Activated naive CD4-positive, alpha-beta T cell treated with anti-CD3 and anti-CD28 coated beads, Interleukin-2, amount 50 U/mL, for 72 hours (primary cell): ENCODE data around the gene BANP. TPM values are rescaled to one million over a fixed set of nuclear protein-coding genes. Genes with fewer than 3 reads are reported as not detected.
"Not testable (repeated sequence)": the region's sequence is repeated elsewhere in the genome, so short reads cannot be mapped to it uniquely, and the experiment has no call there.

ENCODE experiments used
- ATAC-seq, 2 donors: fragments of 150-1000 bp; cut with Tn5 transposase; 2 replicates each; pipeline ENCODE4 v1.10.0; 2021; ENCODE audit warnings: mild to moderate bottlenecking in 2 of 2, moderate library complexity in 2 of 2
- DNase-seq, 2 donors: peaks; one replicate each; pipeline ENCODE4 v3.0.0; 2021 to 2022; ENCODE audit warnings: low spot score in 2 of 2
- H3K27ac Mint-ChIP-seq, 2 donors: one replicate each; pipeline ENCODE4 v1.8.0; 2022; ENCODE audit warnings: mild to moderate bottlenecking in 2 of 2, mixed read lengths in 2 of 2
- H3K36me3 Mint-ChIP-seq, 2 donors: one replicate each; pipeline ENCODE4 v1.8.0; 2022; ENCODE audit warnings: mixed read lengths in 2 of 2
- H3K9me3 Mint-ChIP-seq, 2 donors: one replicate each; pipeline ENCODE4 v1.8.0; 2022; ENCODE audit warnings: mixed read lengths in 2 of 2
- total RNA-seq, 2 donors: library from RNA; stranded (reverse); gene quantifications; one replicate each; pipeline ENCODE4 v1.2.3, GENCODE V29; 2022

BANP gene
- total RNA-seq, 2 donors from 2014 or later: 44.6 to 46.8 TPM

DNA sequence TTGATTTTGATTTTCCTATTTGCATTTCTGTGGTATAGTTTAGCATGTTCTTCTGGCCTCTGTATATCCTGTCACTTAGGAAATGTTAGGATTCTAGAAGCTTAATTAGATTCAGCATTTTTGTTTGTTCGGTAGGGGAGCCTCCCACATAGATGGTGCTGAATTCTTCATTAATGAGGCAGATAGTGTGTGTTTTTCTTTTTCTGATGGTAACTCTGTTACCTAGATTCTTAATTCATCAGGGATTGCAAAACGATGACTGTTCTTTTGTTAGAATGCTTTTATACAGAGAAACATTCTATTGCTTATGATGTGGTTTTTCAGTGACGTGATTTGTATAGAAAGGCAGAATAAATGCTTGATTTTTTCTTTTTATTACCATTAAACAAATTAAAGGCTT, 19.0 kb downstream of the BANP start:
- H3K36me3 Mint-ChIP-seq: peaks cover 23 to 46% of the 10 kb centered on the region in 2 donors
- H3K9me3 Mint-ChIP-seq: peaks cover 10 to 24% of the 10 kb centered on the region in 2 donors
- no peak for ATAC-seq
- H3K27ac Mint-ChIP-seq: no peak overlapping the region
- DNase-seq: no peak

GRCh38 chr16:87971933-87972332, 20.7 kb downstream of the BANP start:
- peaks cover 10 to 24% of the 10 kb centered on the region in 2 donors for H3K9me3 Mint-ChIP-seq
- peaks cover 23 to 46% of the 10 kb centered on the region in 2 donors for H3K36me3 Mint-ChIP-seq
- no peak overlapping the region for H3K27ac Mint-ChIP-seq
- ATAC-seq (no peak), DNase-seq (no peak)

DNA sequence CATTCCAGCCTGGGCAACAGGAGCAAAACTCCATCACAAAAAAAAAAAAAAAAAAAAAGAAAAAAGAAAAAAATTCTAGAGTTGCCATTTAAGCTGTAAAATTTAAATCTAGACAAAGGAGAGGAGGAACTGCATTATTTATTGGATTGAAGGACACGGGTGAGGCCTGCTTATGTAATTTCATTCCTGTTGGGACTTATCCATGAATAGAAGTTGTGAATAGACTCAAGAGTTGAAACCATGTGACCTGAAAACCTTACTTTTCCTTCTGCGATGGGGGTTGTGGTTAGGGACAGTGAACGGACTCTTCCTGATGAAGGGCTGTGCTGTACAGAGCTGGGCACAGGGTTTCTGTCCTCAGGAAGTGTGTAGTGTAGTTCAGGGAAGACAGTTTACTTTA, 22.5 kb downstream of the BANP start:
- Mint-ChIP-seq H3K9me3 (peaks cover 10 to 24% of the 10 kb centered on the region in 2 donors), H3K36me3 (peaks cover 23 to 49% of the 10 kb centered on the region in 2 donors), H3K27ac (peak overlapping the region in 1 of 2 donors; percentile 34)
- ATAC-seq (no peak), DNase-seq (no peak)

DNA sequence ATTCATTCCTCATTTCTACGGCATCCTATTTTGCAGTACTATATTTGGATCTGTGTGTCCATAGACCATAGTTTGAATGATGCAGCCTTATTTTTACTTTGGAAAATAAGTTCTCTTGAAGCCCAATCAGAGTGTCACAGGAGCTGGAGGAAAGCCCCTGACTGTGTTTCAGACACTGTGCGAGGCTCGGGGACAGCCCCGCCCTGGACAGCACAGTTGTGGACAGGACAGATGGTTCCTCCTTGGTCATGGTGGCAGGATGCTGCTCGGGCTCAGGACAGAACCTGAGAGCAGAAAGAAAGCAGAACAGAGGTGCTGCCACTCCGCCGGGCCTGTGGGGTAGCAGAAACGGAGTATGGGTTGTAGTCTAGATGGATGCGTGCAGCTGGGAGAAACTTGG, 22.9 kb downstream of the BANP start:
- peaks cover 10 to 24% of the 10 kb centered on the region in 2 donors for H3K9me3 Mint-ChIP-seq
- DNase-seq (peak in 1 of 2 donors; percentile 4), ATAC-seq (peak in 1 of 2 donors; percentile 56)
- peaks cover 23 to 51% of the 10 kb centered on the region in 2 donors for H3K36me3 Mint-ChIP-seq
- H3K27ac Mint-ChIP-seq: peak overlapping the region in 1 of 2 donors; percentile 70

- ATAC-seq (no peak), DNase-seq (no peak)
- H3K36me3 Mint-ChIP-seq: peaks cover 19 to 54% of the 10 kb centered on the region in 2 donors
- no peak overlapping the region for H3K27ac Mint-ChIP-seq
- H3K9me3 Mint-ChIP-seq: peaks cover 2 to 15% of the 10 kb centered on the region in 2 donors
These were observed 25.4 kb downstream of the BANP start for GRCh38 chr16:87976665-87977064.

GRCh38 chr16:87978127-87978526, 26.9 kb downstream of the BANP start:
- Mint-ChIP-seq H3K27ac (peak overlapping the region in 1 of 2 donors; percentile 30), H3K9me3 (peaks cover 0 to 3% of the 10 kb centered on the region in 2 donors), H3K36me3 (peaks cover 10 to 54% of the 10 kb centered on the region in 2 donors)
- DNase-seq: no peak
- peak; percentile 34 to 61 for ATAC-seq

GRCh38 chr16:87979352-87979751, 28.1 kb downstream of the BANP start:
- H3K27ac Mint-ChIP-seq: peak overlapping the region in 1 of 2 donors; percentile 22
- ATAC-seq: no peak
- peaks cover 0 to 3% of the 10 kb centered on the region in 2 donors for H3K9me3 Mint-ChIP-seq
- DNase-seq: no peak
- H3K36me3 Mint-ChIP-seq: peaks cover 10 to 56% of the 10 kb centered on the region in 2 donors

GRCh38 chr16:87979911-87980630, 28.8 kb downstream of the BANP start:
- Mint-ChIP-seq H3K36me3 (peaks cover 15 to 60% of the 10 kb centered on the region in 2 donors), H3K27ac (peak overlapping the region in 1 of 2 donors; percentile 5)
- H3K9me3 Mint-ChIP-seq, ATAC-seq, DNase-seq: not testable (repeated sequence)

GRCh38 chr16:87981376-87981775, 30.1 kb downstream of the BANP start:
- peaks cover 15 to 61% of the 10 kb centered on the region in 2 donors for H3K36me3 Mint-ChIP-seq
- ATAC-seq (peak; percentile 63 to 82), DNase-seq (peak in 1 of 2 donors; percentile 52)
- peak overlapping the region; percentile 2 to 81 for H3K27ac Mint-ChIP-seq
- not testable (repeated sequence) for H3K9me3 Mint-ChIP-seq

DNA sequence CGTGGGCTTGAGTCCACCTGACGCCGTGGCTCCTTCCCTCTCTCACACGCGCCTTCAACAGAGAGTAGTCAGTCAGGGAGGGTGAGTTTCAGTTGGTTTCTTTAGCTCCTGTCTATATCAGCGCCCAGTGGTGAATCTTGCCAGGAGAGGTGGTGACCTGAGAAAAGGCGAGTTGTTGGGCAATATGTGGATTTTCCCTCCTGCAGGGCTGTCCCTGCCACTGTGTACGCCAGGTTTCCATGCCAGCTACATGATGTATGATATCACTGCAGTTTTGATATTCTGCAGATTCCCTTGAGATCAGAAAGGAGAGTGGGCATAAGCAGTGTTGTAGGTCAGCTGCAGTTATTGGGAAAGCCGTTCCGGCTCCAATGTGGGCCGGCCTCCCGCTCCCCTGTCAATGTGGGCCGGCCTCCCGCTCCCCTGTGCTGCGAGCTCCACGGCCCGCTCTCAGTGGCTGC, 31.4 kb downstream of the BANP start:
- peak overlapping the region in 1 of 2 donors; percentile 81 for H3K27ac Mint-ChIP-seq
- H3K36me3 Mint-ChIP-seq: peaks cover 15 to 61% of the 10 kb centered on the region in 2 donors
- peaks cover 0 to 3% of the 10 kb centered on the region in 2 donors for H3K9me3 Mint-ChIP-seq
- DNase-seq (no peak), ATAC-seq (peak in 1 of 2 donors; percentile 44)

DNA sequence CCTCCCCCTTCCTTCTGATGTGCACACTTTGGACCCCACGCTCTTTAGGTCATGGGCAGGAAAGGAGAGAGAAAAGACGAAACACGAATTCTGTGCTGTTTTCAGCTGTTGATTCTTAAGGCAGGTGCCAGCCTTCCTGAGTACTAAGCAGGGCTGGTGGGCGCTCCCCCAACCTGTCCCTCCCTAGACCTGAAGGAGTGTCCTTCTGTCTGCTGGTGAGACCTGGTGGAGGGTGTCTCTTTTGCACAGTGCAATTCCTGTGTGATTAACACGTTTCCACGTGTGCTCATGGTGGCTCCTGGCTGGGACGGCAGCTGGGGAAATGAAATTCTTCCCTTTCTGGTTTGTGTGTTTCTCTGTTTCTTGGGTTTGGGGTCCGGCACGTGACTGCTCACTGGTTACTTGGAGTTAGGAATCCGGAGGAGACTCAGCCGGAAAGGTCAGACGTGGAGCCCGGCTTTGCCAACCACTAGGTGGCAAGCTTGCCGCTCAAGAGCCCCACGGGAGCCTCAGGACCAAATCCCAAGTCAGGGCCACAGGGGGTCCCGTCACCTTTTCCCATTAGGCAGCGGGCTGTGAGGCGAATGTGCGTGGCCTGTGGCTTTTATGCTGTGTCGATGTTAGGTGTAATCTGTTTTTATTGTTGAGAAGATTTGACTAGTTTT, 32.0 kb downstream of the BANP start:
- Mint-ChIP-seq H3K27ac (peak overlapping the region; percentile 37 to 81), H3K36me3 (peaks cover 15 to 58% of the 10 kb centered on the region in 2 donors)
- not testable (repeated sequence) for DNase-seq, H3K9me3 Mint-ChIP-seq
- peak; percentile 1 to 3 for ATAC-seq

- H3K36me3 Mint-ChIP-seq: peaks cover 15 to 53% of the 10 kb centered on the region in 2 donors
- not testable (repeated sequence) for DNase-seq, H3K9me3 Mint-ChIP-seq
- ATAC-seq: peak; percentile 62 to 79
- H3K27ac Mint-ChIP-seq: peak overlapping the region; percentile 37 to 81
These were observed 32.5 kb downstream of the BANP start for GRCh38 chr16:87983737-87984097.

DNA sequence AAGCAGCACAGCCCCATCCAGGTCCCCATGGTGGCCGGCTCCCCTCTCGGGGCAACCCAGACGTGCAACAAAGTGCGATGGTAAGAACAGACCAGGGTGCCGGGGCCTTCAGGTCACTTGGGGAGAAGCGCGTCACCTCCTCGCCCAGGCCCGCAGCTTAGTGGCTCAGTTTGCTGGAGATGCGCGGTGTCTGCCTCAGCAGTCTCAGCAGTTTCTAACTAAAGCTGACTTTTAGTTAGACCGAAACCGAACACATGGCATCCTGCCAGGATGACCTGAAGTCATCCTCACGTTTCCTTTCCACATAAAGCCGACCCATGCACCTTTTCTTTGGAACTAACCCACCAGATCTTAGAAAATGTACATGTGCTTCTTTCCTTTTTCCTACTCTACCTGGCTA, 32.9 kb downstream of the BANP start:
- Mint-ChIP-seq H3K36me3 (peaks cover 15 to 49% of the 10 kb centered on the region in 2 donors), H3K27ac (peak overlapping the region; percentile 70 to 81)
- not testable (repeated sequence) for ATAC-seq, DNase-seq, H3K9me3 Mint-ChIP-seq

DNA sequence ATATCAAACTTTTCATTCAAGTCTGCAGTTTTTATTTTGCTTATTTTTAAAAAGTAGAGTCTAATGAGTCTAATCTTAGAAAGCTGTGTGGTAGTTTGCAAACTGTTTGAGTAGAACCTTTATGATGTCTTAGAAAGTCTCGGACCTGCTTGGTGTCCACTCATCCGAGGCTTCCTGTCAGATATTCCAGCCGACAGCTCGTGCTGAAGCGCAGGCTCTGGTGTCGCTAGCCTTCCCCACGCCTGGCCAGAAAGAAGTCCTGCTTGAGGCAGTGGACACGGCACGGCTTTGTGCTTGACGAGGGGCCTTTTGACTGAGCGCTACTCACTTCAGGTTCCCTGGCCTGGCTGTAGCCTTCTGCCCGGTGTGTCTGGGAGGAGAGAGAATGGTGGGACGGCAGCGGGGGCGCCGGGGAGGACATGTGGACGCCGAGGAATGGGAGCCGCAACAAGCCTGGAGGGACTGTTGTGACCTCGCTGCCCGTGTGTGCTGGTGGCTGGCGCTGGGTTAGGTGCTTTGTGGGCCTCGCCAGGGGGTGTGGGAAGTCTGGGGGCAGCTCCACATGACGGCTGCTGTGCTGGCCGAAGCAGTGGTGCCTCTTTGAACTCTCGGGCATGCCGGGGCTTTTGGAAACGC, 33.5 kb downstream of the BANP start:
- ATAC-seq (no peak), DNase-seq (no peak)
- Mint-ChIP-seq H3K27ac (peak overlapping the region; percentile 79 to 81), H3K36me3 (peaks cover 15 to 45% of the 10 kb centered on the region in 2 donors), H3K9me3 (peaks cover 0 to 3% of the 10 kb centered on the region in 2 donors)

DNA sequence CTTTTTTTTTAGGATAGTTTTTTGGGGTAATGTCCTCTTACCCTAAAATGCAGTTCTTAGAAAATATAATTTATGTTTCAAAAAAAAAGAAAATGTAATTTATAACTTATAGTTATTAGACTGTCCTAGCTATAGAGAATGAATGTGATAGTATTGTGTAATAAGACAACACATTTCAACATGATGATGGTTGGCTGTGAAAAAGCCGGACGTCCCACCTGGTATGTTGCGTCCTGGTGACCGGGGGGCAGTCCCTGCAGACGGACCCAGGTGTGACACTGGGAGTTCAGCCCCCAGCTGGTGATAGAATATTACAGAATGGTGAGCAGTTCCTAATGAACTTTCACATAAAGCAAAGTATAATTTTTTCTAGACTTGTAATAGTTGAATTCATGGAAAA, 34.3 kb downstream of the BANP start:
- not testable (repeated sequence) for H3K9me3 Mint-ChIP-seq, ATAC-seq, DNase-seq
- H3K36me3 Mint-ChIP-seq: peaks cover 15 to 38% of the 10 kb centered on the region in 2 donors
- peak overlapping the region; percentile 79 to 81 for H3K27ac Mint-ChIP-seq

- peaks cover 13 to 34% of the 10 kb centered on the region in 2 donors for H3K36me3 Mint-ChIP-seq
- DNase-seq (peak in 1 of 2 donors; percentile 44), ATAC-seq (peak; percentile 42 to 81)
- H3K9me3 Mint-ChIP-seq: not testable (repeated sequence)
- peak overlapping the region; percentile 81 to 95 for H3K27ac Mint-ChIP-seq
These were observed 35.2 kb downstream of the BANP start for GRCh38 chr16:87986361-87986849.
